HCT116 (cell line): Measurements from ENCODE around the gene IGSF11. TPM values are rescaled to one million over a fixed set of nuclear protein-coding genes. Genes with fewer than 3 reads are reported as not detected.

Experiments used
- ATAC-seq: fragments of 200-7000 bp; cut with Tn5 transposase; 2 replicates; pipeline ENCODE4 v1.9.1; 2020; ENCODE audit warnings: mild to moderate bottlenecking, moderate library complexity
- BruUV-seq: library from RNA; stranded (reverse); fragments of 400-500 nt; replicated peaks from 2 replicates; lab custom pipeline; 2021; lab: Mats Ljungman, UMichigan
- CTCF ChIA-PET: fragments of 300-600 bp; sonication (Branson Sonifier 250); formaldehyde crosslinking; loops from one replicate; lab custom pipeline; 2021; ENCODE audit warnings: antibody characterized with exemption; lab: Charles Lee
- POLR2A ChIA-PET: fragments of 300-600, 350-600 bp; sonication (Branson Sonifier 250); formaldehyde crosslinking; loops from one replicate; lab custom pipeline; 2021; ENCODE audit warnings: antibody characterized with exemption; lab: Charles Lee
- RAD21 ChIA-PET, 2 experiments: fragments of 300-600 bp; sonication (Branson Sonifier 250); formaldehyde crosslinking; loops; one replicate each; lab custom pipeline; 2023; ENCODE audit warnings: low total read pairs in 2 of 2; ENCODE audit not compliant: uncharacterized antibody in 2 of 2, unreplicated experiment in 2 of 2, low non-redundant PET in 1 of 2; lab: Charles Lee
- DNase-seq: peaks from one replicate; pipeline ENCODE4 v3.0.0-alpha.2; 2010; ENCODE audit warnings: low read depth, low spot score
- H2AFZ ChIP-seq: fragments of 200-600 bp; shearing (Covaris generic), sonication (generic); 2 replicates; pipeline ENCODE4 v1.6.1; 2017; ENCODE audit warnings: low read depth, mixed run types, mixed read lengths, antibody characterized with exemption, low read length; ENCODE audit not compliant: poor library complexity, severe bottlenecking
- H3K27ac ChIP-seq: 2 replicates; pipeline ENCODE4 v1.5.1; 2012; ENCODE audit warnings: low read depth, low read length
- H3K27me3 ChIP-seq: fragments of 200-600 bp; sonication (generic); 2 replicates; pipeline ENCODE4 v1.6.1; 2016; ENCODE audit warnings: mixed run types, low read length, mixed read lengths; ENCODE audit not compliant: insufficient read depth
- H3K36me3 ChIP-seq, 2 experiments: fragments of 200-500 bp in 1 of 2; fragments of 200-600 bp in 1 of 2; sonication (Bioruptor generic) in 1 of 2; sonication (generic) in 1 of 2; 2 replicates each; pipeline versions ENCODE4 v1.5.1 to v1.6.1; 2014 to 2016; ENCODE audit warnings: low read length in 2 of 2, inconsistent platforms in 1 of 2, mixed read lengths in 1 of 2, mixed run types in 1 of 2; ENCODE audit not compliant: insufficient read depth in 2 of 2, control insufficient read depth in 1 of 2
- H3K4me1 ChIP-seq, 2 experiments: fragments of 200-600 bp in 1 of 2; sonication (generic) in 1 of 2; 2 replicates each; pipeline versions ENCODE4 v1.5.1 to v1.6.1; 2012 to 2017; ENCODE audit warnings: low read length in 2 of 2, inconsistent platforms in 1 of 2, mild to moderate bottlenecking in 1 of 2, mixed read lengths in 1 of 2, mixed run types in 1 of 2, moderate library complexity in 1 of 2; ENCODE audit not compliant: insufficient read depth in 2 of 2, control insufficient read depth in 1 of 2
- H3K4me2 ChIP-seq: fragments of 200-600 bp; sonication (generic); 2 replicates; pipeline ENCODE4 v1.6.1; 2017; ENCODE audit warnings: mixed run types, low read length, mixed read lengths
- H3K4me3 ChIP-seq, 2 experiments: fragments of 200-600 bp in 1 of 2; sonication (generic) in 1 of 2; replicated peaks in 1 of 2; 2 replicates each; pipeline ENCODE4 v1.5.1; 2011 to 2016; ENCODE audit warnings: low read length in 2 of 2, control low read depth in 1 of 2, low read depth in 1 of 2, mild to moderate bottlenecking in 1 of 2, mixed read lengths in 1 of 2, mixed run types in 1 of 2
- H3K79me2 ChIP-seq: fragments of 200-600 bp; sonication (generic); 2 replicates; pipeline ENCODE4 v1.6.1; 2017; ENCODE audit warnings: mild to moderate bottlenecking, mixed run types, low read length, moderate library complexity, mixed read lengths; ENCODE audit not compliant: insufficient read depth
- H3K9ac ChIP-seq: fragments of 200-600 bp; sonication (generic); 2 replicates; pipeline ENCODE4 v1.6.1; 2016; ENCODE audit warnings: low read length, mixed read lengths
- H3K9me2 ChIP-seq: fragments of 200-600 bp; sonication (generic), shearing (Covaris generic); 2 replicates; pipeline ENCODE4 v1.6.1; 2017; ENCODE audit warnings: mixed run types, mild to moderate bottlenecking, moderate library complexity; ENCODE audit not compliant: insufficient read depth
- H3K9me3 ChIP-seq, 2 experiments: fragments of 200-500 bp in 1 of 2; fragments of 200-600 bp in 1 of 2; sonication (Bioruptor generic) in 1 of 2; sonication (generic) in 1 of 2; 2 replicates each; pipeline ENCODE4 v1.6.1; 2014 to 2017; ENCODE audit warnings: low read length in 2 of 2, mixed read lengths in 2 of 2, inconsistent platforms in 1 of 2, low read depth in 1 of 2, mild to moderate bottlenecking in 1 of 2, mixed run types in 1 of 2, moderate library complexity in 1 of 2; ENCODE audit not compliant: control insufficient read depth in 1 of 2, insufficient read depth in 1 of 2
- H4K20me1 ChIP-seq: fragments of 200-600 bp; sonication (generic), shearing (Covaris generic); 2 replicates; pipeline ENCODE4 v1.6.1; 2017; ENCODE audit warnings: mixed run types, mild to moderate bottlenecking, moderate library complexity; ENCODE audit not compliant: insufficient read depth
- CBX3 ChIP-seq: IDR thresholded peaks from 2 replicates; pipeline ENCODE4 v1.6.1; 2012; ENCODE audit warnings: low read depth
- EZH2 ChIP-seq: fragments of 200-600 bp; sonication (generic); IDR thresholded peaks from 2 replicates; pipeline ENCODE4 v1.6.1; 2017; ENCODE audit warnings: antibody characterized with exemption, mixed run types
- RAD21 ChIP-seq: IDR thresholded peaks from 2 replicates; pipeline ENCODE4 v1.6.1; 2012; ENCODE audit warnings: low read depth, mild to moderate bottlenecking
- TCF7L2 ChIP-seq: IDR thresholded peaks from 2 replicates; pipeline ENCODE4 v1.7.0; 2011; ENCODE audit warnings: borderline replicate concordance, inconsistent platforms; ENCODE audit not compliant: insufficient read depth, insufficient read length; ENCODE audit errors: extremely low read depth
- YY1 ChIP-seq: IDR thresholded peaks from 2 replicates; pipeline ENCODE4 v1.6.1; 2011; ENCODE audit warnings: low read length, low read depth, moderate library complexity, mild to moderate bottlenecking; ENCODE audit not compliant: insufficient replicate concordance; ENCODE audit errors: extremely low read depth
- intact Hi-C: fragments of 100-400 bp; cut with micrococcal nuclease; formaldehyde crosslinking; loops from 2 replicates; pipeline ENCODE4 v1.10.0; 2022
- total RNA-seq: library from RNA; stranded (reverse); gene quantifications from one replicate; pipeline ENCODE4 v1.2.1, GENCODE V29; 2021; ENCODE audit not compliant: unreplicated experiment
- TF ChIP-seq, protein P1 (sequence below), 3 experiments: fragments of 200-600 bp in 1 of 3; sonication (generic) in 1 of 3; IDR thresholded peaks in 2 of 3; conservative IDR thresholded peaks in 1 of 3; 2 replicates each; pipeline ENCODE4 v1.5.1; 2012 to 2017; ENCODE audit warnings: low read depth in 2 of 3, low read length in 2 of 3, antibody characterized with exemption in 1 of 3, borderline replicate concordance in 1 of 3, control low read depth in 1 of 3, mild to moderate bottlenecking in 1 of 3, mixed read lengths in 1 of 3, mixed run types in 1 of 3, moderate library complexity in 1 of 3; ENCODE audit not compliant: insufficient read depth in 1 of 3

IGSF11 gene
- total RNA-seq, 1 experiment from 2014 or later: not detected

GRCh38 chr3:118884748-118885206 is 149.9 kb downstream of the IGSF11 start:
- no peak overlapping the region for H2AFZ ChIP-seq
- ChIA-PET POLR2A (interaction anchor here (0.7 to 1.2 kb wide), 4 partner anchors 9 to 356 kb away, joined by 3 read pairs; partner anchors contain the start of gene B4GALT4), RAD21 (interaction anchor here (0.9 to 2.1 kb wide), 3 partner anchors 150 to 357 kb away, joined by 3 to 14 read pairs (median 4); partner anchors contain the start of gene IGSF11 (in 1 of the 2))

More at GRCh38 chr3:118884748-118885206, 149.9 kb downstream of the IGSF11 start:
- Histone ChIP-seq H3K9me2 (no peaks in the 10 kb centered on the region), H3K36me3 (no peaks in the 10 kb centered on the region), H3K4me1 (no peaks in the 10 kb centered on the region), H3K9me3 (no peaks in the 10 kb centered on the region), H3K4me3 (no peak overlapping the region), H3K27ac (no peak overlapping the region), H3K27me3 (peaks cover 51% of the 10 kb centered on the region), H3K9ac (no peak overlapping the region), H4K20me1 (no peaks in the 10 kb centered on the region)
- DNase-seq (peak; percentile 23), ATAC-seq (peak; percentile 88)
- no peak for TF ChIP-seq TCF7L2
- TF ChIP-seq RAD21: peak; percentile 68
- TF ChIP-seq EZH2: no peak
- peak; percentile 14; the same call in 1 of the 2 replicates for TF ChIP-seq CBX3
- no peak for TF ChIP-seq YY1
- TF ChIP-seq, protein P1, sequence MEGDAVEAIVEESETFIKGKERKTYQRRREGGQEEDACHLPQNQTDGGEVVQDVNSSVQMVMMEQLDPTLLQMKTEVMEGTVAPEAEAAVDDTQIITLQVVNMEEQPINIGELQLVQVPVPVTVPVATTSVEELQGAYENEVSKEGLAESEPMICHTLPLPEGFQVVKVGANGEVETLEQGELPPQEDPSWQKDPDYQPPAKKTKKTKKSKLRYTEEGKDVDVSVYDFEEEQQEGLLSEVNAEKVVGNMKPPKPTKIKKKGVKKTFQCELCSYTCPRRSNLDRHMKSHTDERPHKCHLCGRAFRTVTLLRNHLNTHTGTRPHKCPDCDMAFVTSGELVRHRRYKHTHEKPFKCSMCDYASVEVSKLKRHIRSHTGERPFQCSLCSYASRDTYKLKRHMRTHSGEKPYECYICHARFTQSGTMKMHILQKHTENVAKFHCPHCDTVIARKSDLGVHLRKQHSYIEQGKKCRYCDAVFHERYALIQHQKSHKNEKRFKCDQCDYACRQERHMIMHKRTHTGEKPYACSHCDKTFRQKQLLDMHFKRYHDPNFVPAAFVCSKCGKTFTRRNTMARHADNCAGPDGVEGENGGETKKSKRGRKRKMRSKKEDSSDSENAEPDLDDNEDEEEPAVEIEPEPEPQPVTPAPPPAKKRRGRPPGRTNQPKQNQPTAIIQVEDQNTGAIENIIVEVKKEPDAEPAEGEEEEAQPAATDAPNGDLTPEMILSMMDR (IDR thresholded peaks at IDR 0.05 in 2 of 3, conservative IDR thresholded peaks at IDR 0.05 in 1 of 3; ENCODE audit: borderline replicate concordance in 1 of 3, insufficient read depth in 1 of 3, low read depth in 2 of 3, low read length in 2 of 3): peak; percentile 95 to 99 (median 97)
- TF ChIP-seq, all 23 proteins: peak for 3
- intact Hi-C loops: loop anchor here (1.0 to 10.0 kb wide), 3 partner anchors 150 to 500 kb away; partner anchors contain the start of gene IGSF11
- CTCF ChIA-PET: interaction anchor here (0.6 to 8.2 kb wide), 18 partner anchors 8 to 797 kb away, joined by 3 to 268 read pairs (median 4); partner anchors contain the start of genes B4GALT4 and IGSF11
- Histone ChIP-seq H3K79me2 (no peaks in the 10 kb centered on the region), H3K4me2 (no peak overlapping the region)
- BruUV-seq: no TSS peak
